ENCODE measurements around the gene ISL2. TPM values are rescaled to one million over a fixed set of nuclear protein-coding genes. Genes with fewer than 3 reads are reported as not detected.

ISL2 gene
- total RNA-seq, 1 donor from 2014 or later = 0.26 TPM

GRCh38 chr15:76354823-76355440 is 18.4 kb downstream of the ISL2 start:
- no peaks in the 10 kb centered on the region for H3K36me3 ChIP-seq (ENCODE audit: control insufficient read depth, insufficient read depth, low read length)
- H3K27me3 ChIP-seq (ENCODE audit: control insufficient read depth, insufficient read depth, low read length) = no peaks in the 10 kb centered on the region
- H3K4me3 ChIP-seq (ENCODE audit: low read depth, low read length) = no peak overlapping the region
- TF ChIP-seq CTCF (IDR thresholded peaks at IDR 0.05; ENCODE audit: insufficient read depth, low read length, severe bottlenecking) = no peak
- FAIRE-seq = no peak
- no peak for DNase-seq (ENCODE audit: low read depth)

- Histone ChIP-seq H3K4me3 (ENCODE audit: low read depth, low read length) (no peak overlapping the region), H3K27me3 (ENCODE audit: control insufficient read depth, insufficient read depth, low read length) (no peaks in the 10 kb centered on the region), H3K36me3 (ENCODE audit: control insufficient read depth, insufficient read depth, low read length) (no peaks in the 10 kb centered on the region)
- DNase-seq (ENCODE audit: low read depth) (no peak), FAIRE-seq (no peak)
- TF ChIP-seq CTCF (IDR thresholded peaks at IDR 0.05; ENCODE audit: insufficient read depth, low read length, severe bottlenecking) = no peak
Observed at GRCh38 chr15:76358453-76358852, 21.9 kb downstream of the ISL2 start.

GRCh38 chr15:76359152-76359551 is 22.6 kb downstream of the ISL2 start:
- no peak overlapping the region for H3K4me3 ChIP-seq (ENCODE audit: low read depth, low read length)
- DNase-seq (ENCODE audit: low read depth) (no peak), FAIRE-seq (no peak)
- no peak for TF ChIP-seq CTCF (IDR thresholded peaks at IDR 0.05; ENCODE audit: insufficient read depth, low read length, severe bottlenecking)
- H3K27me3 ChIP-seq (ENCODE audit: control insufficient read depth, insufficient read depth, low read length) = no peaks in the 10 kb centered on the region
- no peaks in the 10 kb centered on the region for H3K36me3 ChIP-seq (ENCODE audit: control insufficient read depth, insufficient read depth, low read length)

GRCh38 chr15:76360416-76360815 is 23.8 kb downstream of the ISL2 start:
- Histone ChIP-seq H3K4me3 (ENCODE audit: low read depth, low read length) (no peak overlapping the region), H3K36me3 (ENCODE audit: control insufficient read depth, insufficient read depth, low read length) (no peaks in the 10 kb centered on the region), H3K27me3 (ENCODE audit: control insufficient read depth, insufficient read depth, low read length) (no peaks in the 10 kb centered on the region)
- DNase-seq (ENCODE audit: low read depth) (no peak), FAIRE-seq (no peak)
- TF ChIP-seq CTCF (IDR thresholded peaks at IDR 0.05; ENCODE audit: insufficient read depth, low read length, severe bottlenecking) = no peak

GRCh38 chr15:76363251-76363650 is 26.7 kb downstream of the ISL2 start:
- no peaks in the 10 kb centered on the region for H3K36me3 ChIP-seq (ENCODE audit: control insufficient read depth, insufficient read depth, low read length)
- FAIRE-seq (no peak), DNase-seq (ENCODE audit: low read depth) (no peak)
- no peak overlapping the region for H3K4me3 ChIP-seq (ENCODE audit: low read depth, low read length)
- no peak for TF ChIP-seq CTCF (IDR thresholded peaks at IDR 0.05; ENCODE audit: insufficient read depth, low read length, severe bottlenecking)
- H3K27me3 ChIP-seq (ENCODE audit: control insufficient read depth, insufficient read depth, low read length) = no peaks in the 10 kb centered on the region

GRCh38 chr15:76366714-76367113 is 30.1 kb downstream of the ISL2 start:
- TF ChIP-seq CTCF (IDR thresholded peaks at IDR 0.05; ENCODE audit: insufficient read depth, low read length, severe bottlenecking) = no peak
- DNase-seq (ENCODE audit: low read depth) (no peak), FAIRE-seq (no peak)
- Histone ChIP-seq H3K27me3 (ENCODE audit: control insufficient read depth, insufficient read depth, low read length) (no peaks in the 10 kb centered on the region), H3K36me3 (ENCODE audit: control insufficient read depth, insufficient read depth, low read length) (no peaks in the 10 kb centered on the region), H3K4me3 (ENCODE audit: low read depth, low read length) (no peak overlapping the region)
